Glutamatergic neuron (in vitro differentiated cells): ENCODE data around the gene CUEDC1. TPM values are rescaled to one million over a fixed set of nuclear protein-coding genes. Genes with fewer than 3 reads are reported as not detected.

Source experiments
- DNase-seq: peaks from one replicate; pipeline ENCODE4 v3.0.0; 2022
- H3K27ac Mint-ChIP-seq: one replicate; pipeline ENCODE4 v1.8.0; 2020; ENCODE audit warnings: mild to moderate bottlenecking, mixed read lengths, inconsistent platforms; ENCODE audit not compliant: unreplicated experiment
- H3K27me3 Mint-ChIP-seq: one replicate; pipeline ENCODE4 v1.8.0; 2020; ENCODE audit warnings: mild to moderate bottlenecking, moderate library complexity, mixed read lengths, inconsistent platforms; ENCODE audit not compliant: unreplicated experiment
- H3K36me3 Mint-ChIP-seq: one replicate; pipeline ENCODE4 v1.8.0; 2020; ENCODE audit warnings: mild to moderate bottlenecking, mixed read lengths, inconsistent platforms; ENCODE audit not compliant: unreplicated experiment
- H3K4me1 Mint-ChIP-seq: one replicate; pipeline ENCODE4 v1.8.0; 2020; ENCODE audit warnings: mild to moderate bottlenecking, low read depth, mixed read lengths, inconsistent platforms; ENCODE audit not compliant: unreplicated experiment
- H3K4me3 Mint-ChIP-seq: one replicate; pipeline ENCODE4 v1.8.0; 2020; ENCODE audit warnings: mild to moderate bottlenecking, mixed read lengths, inconsistent platforms; ENCODE audit not compliant: unreplicated experiment
- H3K9me3 Mint-ChIP-seq: one replicate; pipeline ENCODE4 v1.8.0; 2020; ENCODE audit warnings: mild to moderate bottlenecking, moderate library complexity, mixed read lengths, inconsistent platforms; ENCODE audit not compliant: unreplicated experiment
- CTCF ChIP-seq: fragments of 200-600 bp; sonication (generic); IDR thresholded peaks from one replicate; pipeline ENCODE4 v1.5.0; 2021; ENCODE audit not compliant: partially characterized antibody, unreplicated experiment
- total RNA-seq: library from RNA; stranded (reverse); fragmentation: NEBNext Ultra II Directional; extraction: Animal tissue kit (Norgen Biotek cat#: 25700); gene quantifications from one replicate; pipeline ENCODE4 v1.2.1, GENCODE V29; 2021; ENCODE audit not compliant: unreplicated experiment

The CUEDC1 gene
- total RNA-seq, 1 donor from 2014 or later, result 22.9 TPM

DNA sequence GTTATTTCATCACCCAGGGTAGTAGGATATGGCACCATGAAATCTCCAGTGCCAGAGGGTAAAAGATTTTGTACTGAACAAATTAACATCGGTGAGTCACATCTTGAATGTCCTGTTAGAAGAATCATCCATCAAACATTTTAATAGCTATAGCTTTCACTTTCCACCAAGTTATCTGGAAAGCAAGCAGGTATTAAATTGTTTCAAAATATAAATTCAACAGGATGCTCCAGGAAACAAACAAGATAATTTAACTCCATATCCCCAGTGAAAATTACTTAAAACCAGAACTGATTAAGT lies 30.4 kb upstream of the CUEDC1 start:
- no peak for TF ChIP-seq CTCF
- Mint-ChIP-seq H3K4me1 (peaks cover 51% of the 10 kb centered on the region), H3K27ac (no peak overlapping the region), H3K4me3 (peak overlapping the region; percentile 82), H3K9me3 (peaks cover 11% of the 10 kb centered on the region), H3K27me3 (peaks cover 11% of the 10 kb centered on the region), H3K36me3 (no peaks in the 10 kb centered on the region)
- DNase-seq, result no peak

DNA sequence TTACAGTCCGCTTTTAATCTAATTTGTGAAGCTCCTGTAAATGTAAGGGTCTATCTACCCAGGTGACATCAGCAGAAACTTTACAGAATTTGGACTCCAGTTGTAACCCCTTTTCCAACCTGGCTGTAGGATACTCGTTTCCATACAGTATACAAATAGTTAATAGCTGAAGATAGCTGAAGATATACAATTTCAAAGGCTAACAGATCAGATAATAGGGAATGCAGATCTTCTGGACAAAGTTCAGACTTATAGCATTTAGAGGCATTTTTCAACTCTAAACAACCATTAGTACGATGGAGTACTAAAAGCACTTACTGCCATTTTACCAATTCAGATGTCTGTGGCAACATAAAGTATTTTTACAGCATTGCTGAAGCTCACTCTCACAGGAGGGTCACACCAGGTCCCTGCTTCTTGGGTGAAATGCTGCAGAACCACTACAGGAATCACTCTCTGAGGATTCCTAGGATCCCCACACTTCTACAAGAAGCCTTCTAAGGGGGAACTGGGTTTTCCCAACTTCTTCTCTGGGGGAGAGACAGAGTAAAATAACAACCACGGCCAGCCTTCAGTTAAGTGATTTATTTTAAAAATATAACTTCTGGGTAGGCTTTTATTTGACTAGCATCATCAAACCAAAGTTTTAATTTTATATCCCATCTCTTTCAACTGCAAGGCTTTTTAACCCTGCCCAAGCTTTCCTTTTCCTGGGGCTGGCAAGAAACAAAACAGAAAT lies 29.9 kb upstream of the CUEDC1 start:
- TF ChIP-seq CTCF, result no peak
- Mint-ChIP-seq H3K27me3 (peaks cover 11% of the 10 kb centered on the region), H3K27ac (no peak overlapping the region), H3K36me3 (no peaks in the 10 kb centered on the region), H3K4me1 (peaks cover 55% of the 10 kb centered on the region), H3K9me3 (peaks cover 11% of the 10 kb centered on the region), H3K4me3 (peak overlapping the region; percentile 82)
- DNase-seq, result no peak

DNA sequence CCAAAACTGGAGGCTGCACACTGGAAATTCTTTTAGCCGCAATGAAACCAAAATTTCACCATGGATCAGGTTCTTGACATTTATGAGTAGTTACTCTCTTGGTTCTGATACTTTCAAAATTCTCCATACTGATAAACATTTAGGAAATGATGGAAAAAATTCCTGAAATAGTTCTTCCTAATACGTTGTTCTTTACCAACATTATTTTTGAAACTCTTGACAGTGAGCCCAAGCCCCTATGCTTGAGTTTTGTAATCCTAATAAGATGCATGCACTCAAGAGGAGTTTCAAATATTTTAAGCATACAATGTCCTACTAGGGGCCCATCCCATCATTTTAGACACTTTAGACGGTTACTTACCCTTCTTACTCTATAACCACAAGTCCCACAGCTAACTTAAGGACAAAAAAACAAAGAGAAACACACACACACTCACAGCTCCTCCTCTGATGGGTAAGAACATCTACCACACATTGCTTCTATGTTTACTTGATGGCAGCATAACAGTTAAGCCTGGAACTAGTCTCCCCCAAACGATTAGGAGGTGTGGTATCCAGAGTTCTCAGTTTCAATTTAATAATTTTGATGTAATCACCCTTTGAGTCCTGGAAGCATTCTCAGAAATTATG lies 29.2 kb upstream of the CUEDC1 start:
- H3K36me3 Mint-ChIP-seq, result no peaks in the 10 kb centered on the region

GRCh38 chr17:57983446-57983845 lies 28.2 kb upstream of the CUEDC1 start:
- H3K36me3 Mint-ChIP-seq, result no peaks in the 10 kb centered on the region
- peaks cover 6% of the 10 kb centered on the region for H3K9me3 Mint-ChIP-seq
- H3K27ac Mint-ChIP-seq, result no peak overlapping the region
- TF ChIP-seq CTCF, result no peak
- no peak for DNase-seq
- H3K27me3 Mint-ChIP-seq, result peaks cover 9% of the 10 kb centered on the region
- peaks cover 41% of the 10 kb centered on the region for H3K4me1 Mint-ChIP-seq
- peak overlapping the region; percentile 55 for H3K4me3 Mint-ChIP-seq

More for the DNA sequence above, 29.2 kb upstream of the CUEDC1 start:
- TF ChIP-seq CTCF, result no peak
- H3K27me3 Mint-ChIP-seq, result peaks cover 11% of the 10 kb centered on the region
- H3K4me3 Mint-ChIP-seq, result peak overlapping the region; percentile 83
- H3K9me3 Mint-ChIP-seq, result peaks cover 11% of the 10 kb centered on the region
- peaks cover 49% of the 10 kb centered on the region for H3K4me1 Mint-ChIP-seq
- H3K27ac Mint-ChIP-seq, result no peak overlapping the region
- DNase-seq, result no peak
